Thoracic aorta endothelial cell (primary cell): Measurements from ENCODE around the gene PARVG. TPM values are rescaled to one million over a fixed set of nuclear protein-coding genes. Genes with fewer than 3 reads are reported as not detected.

Experiments used
- total RNA-seq: library from RNA; depleted of rRNA; stranded (reverse); fragments of >200 nt; gene quantifications from 2 replicates; pipeline ENCODE4 v1.2.3, GENCODE V29; 2012

Gene PARVG
- not detected in 2 replicates for total RNA-seq

GRCh38 chr22:44180706-44181032 is at the start of gene PARVG:
TSS of gene PARVG (plus strand) at chr22:44180925. CDS start at chr22:44183330, 2,405 bp downstream.

Other genes starting within 250 kb of the PARVG start
- 59.2 TPM in 2 replicates for gene SAMM50, start 225.5 kb upstream of the PARVG start, total RNA-seq
- gene PARVB, start 156.6 kb upstream of the PARVG start, total RNA-seq: 111 and 121 TPM in 2 replicates
- under 0.01 TPM in 1 of 2 replicates, not detected in the other for gene SHISAL1, start 132.0 kb downstream of the PARVG start, total RNA-seq